H1 (cell line): ENCODE measurements around the gene PRPF6.

ENCODE experiments used
- PHF8 ChIP-seq: fragments of 200-600 bp; sonication (generic); conservative IDR thresholded peaks from 2 replicates; pipeline ENCODE4 v1.7.1; 2012; ENCODE audit warnings: low read depth, mild to moderate bottlenecking, inconsistent platforms, low read length, moderate library complexity
- POLR2A ChIP-seq, 2 experiments: IDR thresholded peaks; 1 replicate in 1 of 2; 2 replicates in 1 of 2; pipeline ENCODE4 v1.6.1; 2011; ENCODE audit warnings: low read depth in 2 of 2, low read length in 2 of 2, mild to moderate bottlenecking in 2 of 2; ENCODE audit errors: control extremely low read depth in 1 of 2
- TAF1 ChIP-seq: IDR thresholded peaks from 2 replicates; pipeline ENCODE4 v1.6.1; 2011; ENCODE audit warnings: mild to moderate bottlenecking, low read depth, low read length
- TBP ChIP-seq: IDR thresholded peaks from 2 replicates; pipeline ENCODE4 v1.6.1; 2011; ENCODE audit warnings: low read depth, low read length, improper control_type of control experiment
- TF ChIP-seq, protein P1 (sequence below): IDR thresholded peaks from 2 replicates; pipeline ENCODE4 v1.6.1; 2011; ENCODE audit warnings: low read depth, mild to moderate bottlenecking, low read length; ENCODE audit not compliant: insufficient read depth
- TF ChIP-seq, protein P2 (sequence below), 3 experiments: IDR thresholded peaks; 1 replicate in 2 of 3; 2 replicates in 1 of 3; pipeline versions ENCODE4 v1.5.1 to v1.6.1; 2011; ENCODE audit warnings: low read length in 3 of 3, mild to moderate bottlenecking in 3 of 3, inconsistent platforms in 2 of 3, low read depth in 1 of 3, moderate library complexity in 1 of 3; ENCODE audit not compliant: insufficient read depth in 1 of 3; ENCODE audit errors: control extremely low read depth in 1 of 3

DNA sequence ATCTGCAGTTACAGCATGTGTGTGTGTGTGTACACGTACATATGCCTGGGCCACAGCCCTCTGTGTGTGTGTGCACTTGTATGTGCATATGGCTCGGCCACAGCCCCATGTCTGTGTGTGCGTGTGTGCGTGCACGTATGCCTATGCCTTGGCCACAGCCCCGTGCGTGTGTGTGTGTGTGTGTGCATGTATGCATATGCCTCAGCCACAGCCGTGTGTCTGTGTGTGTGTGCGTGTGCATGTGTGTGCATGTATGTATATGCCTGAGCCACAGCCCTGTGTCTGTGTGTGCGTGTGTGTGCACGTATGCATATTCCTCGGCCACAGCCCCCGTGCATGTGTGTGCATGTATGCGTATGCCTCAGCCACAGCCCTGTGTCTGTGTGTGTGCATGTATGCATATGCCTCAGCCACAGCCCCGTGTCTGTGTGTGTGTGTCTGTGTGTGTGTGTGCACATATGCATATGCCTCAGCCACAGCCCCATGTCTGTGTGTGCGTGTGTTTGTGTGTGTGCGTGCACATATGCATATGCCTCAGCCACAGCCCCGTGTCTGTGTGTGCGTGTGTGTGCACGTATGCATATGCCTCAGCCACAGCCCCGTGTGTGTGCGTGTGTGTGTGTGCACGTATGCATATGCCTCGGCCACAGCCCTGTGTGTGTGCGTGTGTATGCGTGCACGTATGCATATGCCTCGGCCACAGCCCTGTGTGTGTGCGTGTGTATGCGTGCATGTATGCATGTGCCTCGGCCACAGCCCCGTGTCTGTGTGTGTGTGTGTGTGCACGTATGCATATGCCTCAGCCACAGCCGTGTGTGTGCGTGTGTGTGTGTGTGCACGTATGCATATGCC lies 40.4 kb downstream of the PRPF6 start:
- TF ChIP-seq TAF1 (no peak), POLR2A (IDR thresholded peaks at IDR 0.05; ENCODE audit: control extremely low read depth in 1 of 2, low read depth in 2 of 2, low read length in 2 of 2) (no peak), PHF8 (no peak), TBP (no peak)
- TF ChIP-seq, protein P1, sequence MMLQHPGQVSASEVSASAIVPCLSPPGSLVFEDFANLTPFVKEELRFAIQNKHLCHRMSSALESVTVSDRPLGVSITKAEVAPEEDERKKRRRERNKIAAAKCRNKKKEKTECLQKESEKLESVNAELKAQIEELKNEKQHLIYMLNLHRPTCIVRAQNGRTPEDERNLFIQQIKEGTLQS = no peak
- TF ChIP-seq, protein P2, sequence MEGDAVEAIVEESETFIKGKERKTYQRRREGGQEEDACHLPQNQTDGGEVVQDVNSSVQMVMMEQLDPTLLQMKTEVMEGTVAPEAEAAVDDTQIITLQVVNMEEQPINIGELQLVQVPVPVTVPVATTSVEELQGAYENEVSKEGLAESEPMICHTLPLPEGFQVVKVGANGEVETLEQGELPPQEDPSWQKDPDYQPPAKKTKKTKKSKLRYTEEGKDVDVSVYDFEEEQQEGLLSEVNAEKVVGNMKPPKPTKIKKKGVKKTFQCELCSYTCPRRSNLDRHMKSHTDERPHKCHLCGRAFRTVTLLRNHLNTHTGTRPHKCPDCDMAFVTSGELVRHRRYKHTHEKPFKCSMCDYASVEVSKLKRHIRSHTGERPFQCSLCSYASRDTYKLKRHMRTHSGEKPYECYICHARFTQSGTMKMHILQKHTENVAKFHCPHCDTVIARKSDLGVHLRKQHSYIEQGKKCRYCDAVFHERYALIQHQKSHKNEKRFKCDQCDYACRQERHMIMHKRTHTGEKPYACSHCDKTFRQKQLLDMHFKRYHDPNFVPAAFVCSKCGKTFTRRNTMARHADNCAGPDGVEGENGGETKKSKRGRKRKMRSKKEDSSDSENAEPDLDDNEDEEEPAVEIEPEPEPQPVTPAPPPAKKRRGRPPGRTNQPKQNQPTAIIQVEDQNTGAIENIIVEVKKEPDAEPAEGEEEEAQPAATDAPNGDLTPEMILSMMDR (IDR thresholded peaks at IDR 0.05; ENCODE audit: control extremely low read depth in 1 of 3, insufficient read depth in 1 of 3, low read depth in 1 of 3, low read length in 3 of 3) = no peak
